Panc1 (cell line): ENCODE measurements around the gene SH3D19. TPM values are rescaled to one million over a fixed set of nuclear protein-coding genes. Genes with fewer than 3 reads are reported as not detected.

Source experiments
- ATAC-seq: fragments of 200-7000 bp; cut with Tn5 transposase; 2 replicates; pipeline ENCODE4 v1.9.1; 2020; ENCODE audit warnings: mild to moderate bottlenecking, moderate library complexity
- BruUV-seq: library from RNA; stranded (reverse); fragments of 400-500 nt; replicated peaks from 2 replicates; lab custom pipeline; 2021; lab: Mats Ljungman, UMichigan
- CTCF ChIA-PET: fragments of 300-600 bp; sonication (Branson Sonifier 250); formaldehyde crosslinking; loops from one replicate; lab custom pipeline; 2022; ENCODE audit warnings: antibody characterized with exemption; lab: Charles Lee
- POLR2A ChIA-PET: fragments of 300-600 bp; sonication (Branson Sonifier 250); formaldehyde crosslinking; loops from one replicate; lab custom pipeline; 2022; ENCODE audit warnings: antibody characterized with exemption; lab: Charles Lee
- DNase-seq: peaks from one replicate; pipeline ENCODE4 v3.0.0-alpha.2; 2010; ENCODE audit warnings: low read depth, low spot score
- H3K27ac ChIP-seq: 2 replicates; pipeline ENCODE4 v1.5.1; 2011; ENCODE audit warnings: mild to moderate bottlenecking, low read length, inconsistent platforms
- H3K27me3 ChIP-seq: fragments of 200-500 bp; sonication (Bioruptor generic); 2 replicates; pipeline ENCODE4 v1.6.0; 2014; ENCODE audit warnings: low read length, inconsistent platforms; ENCODE audit not compliant: control insufficient read depth, insufficient read depth
- H3K36me3 ChIP-seq: fragments of 200-500 bp; sonication (Bioruptor generic); 2 replicates; pipeline ENCODE4 v1.5.1; 2014; ENCODE audit warnings: inconsistent platforms, mild to moderate bottlenecking, low read length, moderate library complexity; ENCODE audit not compliant: control insufficient read depth, insufficient read depth
- H3K4me1 ChIP-seq: 2 replicates; pipeline ENCODE4 v1.5.1; 2011; ENCODE audit warnings: inconsistent platforms, mild to moderate bottlenecking, low read length, moderate library complexity; ENCODE audit not compliant: control insufficient read depth, insufficient read depth
- H3K4me3 ChIP-seq, 2 experiments: 2 replicates each; pipeline ENCODE4 v1.5.1; 2011 to 2012; ENCODE audit warnings: low read depth in 2 of 2, low read length in 2 of 2, mild to moderate bottlenecking in 2 of 2, inconsistent platforms in 1 of 2, moderate library complexity in 1 of 2
- H3K9me3 ChIP-seq: fragments of 200-500 bp; sonication (Bioruptor generic); 2 replicates; pipeline ENCODE4 v1.5.1; 2014; ENCODE audit warnings: low read depth, mild to moderate bottlenecking, inconsistent platforms, low read length, moderate library complexity; ENCODE audit not compliant: control insufficient read depth, insufficient read depth
- POLR2AphosphoS5 ChIP-seq: IDR thresholded peaks from 2 replicates; pipeline ENCODE4 v1.6.1; 2012; ENCODE audit warnings: mild to moderate bottlenecking, low read depth, low read length, moderate library complexity
- SIN3A ChIP-seq: IDR thresholded peaks from 2 replicates; pipeline ENCODE4 v1.6.1; 2012; ENCODE audit warnings: low read depth, mild to moderate bottlenecking, low read length, moderate library complexity, borderline replicate concordance; ENCODE audit not compliant: insufficient read depth
- TCF7L2 ChIP-seq: IDR thresholded peaks from 2 replicates; pipeline ENCODE4 v1.6.1; 2011; ENCODE audit warnings: mild to moderate bottlenecking, low read depth, low read length, inconsistent platforms
- in situ Hi-C: cut with HindIII; loops from 2 replicates; pipeline ENCODE4 v1.10.0; 2016; ENCODE audit warnings: low sequenced_read_pairs, low pct_unique_long_range_greater_than_20kb
- intact Hi-C: fragments of 100-400 bp; cut with micrococcal nuclease; formaldehyde crosslinking; loops from one replicate; pipeline ENCODE4 v1.10.0; 2022; ENCODE audit not compliant: unreplicated experiment
- total RNA-seq: library from RNA; stranded (reverse); gene quantifications from one replicate; pipeline ENCODE4 v1.2.1, GENCODE V29; 2021; ENCODE audit not compliant: unreplicated experiment
- TF ChIP-seq, protein P1 (sequence below), 2 experiments: IDR thresholded peaks; 2 replicates each; pipeline ENCODE4 v1.6.1; 2011 to 2012; ENCODE audit warnings: low read depth in 2 of 2, control low read depth in 1 of 2, low read length in 1 of 2, mild to moderate bottlenecking in 1 of 2, moderate library complexity in 1 of 2; ENCODE audit not compliant: insufficient read depth in 1 of 2
- TF ChIP-seq, protein P2 (sequence below): fragments of 450-650 bp; IDR thresholded peaks from 2 replicates; pipeline ENCODE4 v1.5.1; 2017; ENCODE audit warnings: mild to moderate bottlenecking

The SH3D19 gene
- total RNA-seq, 1 experiment from 2014 or later, result 19.8 TPM

DNA sequence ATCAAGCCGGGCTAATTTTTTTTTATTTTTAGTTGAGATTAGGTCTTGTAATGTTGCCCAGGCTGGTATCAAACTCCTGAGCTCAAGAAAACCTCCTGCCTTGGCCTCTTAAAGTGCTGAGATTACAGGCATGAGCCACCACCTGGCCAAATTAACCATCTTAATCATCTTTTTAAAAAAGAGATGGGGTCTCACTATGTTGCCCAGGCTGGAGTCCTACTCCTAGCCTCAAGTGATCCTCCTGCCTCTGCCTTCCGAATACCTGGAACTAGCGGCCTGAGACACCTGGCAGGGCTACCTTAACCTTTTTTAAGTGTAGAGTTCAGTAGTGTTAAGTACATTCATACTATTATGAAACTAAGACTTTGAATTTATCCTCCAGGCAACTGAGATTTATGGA is 227.6 kb downstream of the SH3D19 start:
- Histone ChIP-seq H3K4me1 (no peaks in the 10 kb centered on the region; the same call in 1 of the 2 replicates), H3K27ac (no peak overlapping the region), H3K27me3 (no peaks in the 10 kb centered on the region), H3K36me3 (peaks cover 18% of the 10 kb centered on the region), H3K9me3 (no peaks in the 10 kb centered on the region), H3K4me3 (no peak overlapping the region)
- no peak for DNase-seq
- ATAC-seq, result no peak
- POLR2A ChIA-PET, result no interaction called here
- intact Hi-C loops, result no loop called here
- TF ChIP-seq TCF7L2 (no peak), POLR2AphosphoS5 (no peak), SIN3A (no peak)
- TF ChIP-seq, protein P1, sequence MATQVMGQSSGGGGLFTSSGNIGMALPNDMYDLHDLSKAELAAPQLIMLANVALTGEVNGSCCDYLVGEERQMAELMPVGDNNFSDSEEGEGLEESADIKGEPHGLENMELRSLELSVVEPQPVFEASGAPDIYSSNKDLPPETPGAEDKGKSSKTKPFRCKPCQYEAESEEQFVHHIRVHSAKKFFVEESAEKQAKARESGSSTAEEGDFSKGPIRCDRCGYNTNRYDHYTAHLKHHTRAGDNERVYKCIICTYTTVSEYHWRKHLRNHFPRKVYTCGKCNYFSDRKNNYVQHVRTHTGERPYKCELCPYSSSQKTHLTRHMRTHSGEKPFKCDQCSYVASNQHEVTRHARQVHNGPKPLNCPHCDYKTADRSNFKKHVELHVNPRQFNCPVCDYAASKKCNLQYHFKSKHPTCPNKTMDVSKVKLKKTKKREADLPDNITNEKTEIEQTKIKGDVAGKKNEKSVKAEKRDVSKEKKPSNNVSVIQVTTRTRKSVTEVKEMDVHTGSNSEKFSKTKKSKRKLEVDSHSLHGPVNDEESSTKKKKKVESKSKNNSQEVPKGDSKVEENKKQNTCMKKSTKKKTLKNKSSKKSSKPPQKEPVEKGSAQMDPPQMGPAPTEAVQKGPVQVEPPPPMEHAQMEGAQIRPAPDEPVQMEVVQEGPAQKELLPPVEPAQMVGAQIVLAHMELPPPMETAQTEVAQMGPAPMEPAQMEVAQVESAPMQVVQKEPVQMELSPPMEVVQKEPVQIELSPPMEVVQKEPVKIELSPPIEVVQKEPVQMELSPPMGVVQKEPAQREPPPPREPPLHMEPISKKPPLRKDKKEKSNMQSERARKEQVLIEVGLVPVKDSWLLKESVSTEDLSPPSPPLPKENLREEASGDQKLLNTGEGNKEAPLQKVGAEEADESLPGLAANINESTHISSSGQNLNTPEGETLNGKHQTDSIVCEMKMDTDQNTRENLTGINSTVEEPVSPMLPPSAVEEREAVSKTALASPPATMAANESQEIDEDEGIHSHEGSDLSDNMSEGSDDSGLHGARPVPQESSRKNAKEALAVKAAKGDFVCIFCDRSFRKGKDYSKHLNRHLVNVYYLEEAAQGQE (IDR thresholded peaks at IDR 0.05; ENCODE audit: insufficient read depth in 1 of 2, low read depth in 2 of 2, low read length in 1 of 2), result no peak
- TF ChIP-seq, protein P2, sequence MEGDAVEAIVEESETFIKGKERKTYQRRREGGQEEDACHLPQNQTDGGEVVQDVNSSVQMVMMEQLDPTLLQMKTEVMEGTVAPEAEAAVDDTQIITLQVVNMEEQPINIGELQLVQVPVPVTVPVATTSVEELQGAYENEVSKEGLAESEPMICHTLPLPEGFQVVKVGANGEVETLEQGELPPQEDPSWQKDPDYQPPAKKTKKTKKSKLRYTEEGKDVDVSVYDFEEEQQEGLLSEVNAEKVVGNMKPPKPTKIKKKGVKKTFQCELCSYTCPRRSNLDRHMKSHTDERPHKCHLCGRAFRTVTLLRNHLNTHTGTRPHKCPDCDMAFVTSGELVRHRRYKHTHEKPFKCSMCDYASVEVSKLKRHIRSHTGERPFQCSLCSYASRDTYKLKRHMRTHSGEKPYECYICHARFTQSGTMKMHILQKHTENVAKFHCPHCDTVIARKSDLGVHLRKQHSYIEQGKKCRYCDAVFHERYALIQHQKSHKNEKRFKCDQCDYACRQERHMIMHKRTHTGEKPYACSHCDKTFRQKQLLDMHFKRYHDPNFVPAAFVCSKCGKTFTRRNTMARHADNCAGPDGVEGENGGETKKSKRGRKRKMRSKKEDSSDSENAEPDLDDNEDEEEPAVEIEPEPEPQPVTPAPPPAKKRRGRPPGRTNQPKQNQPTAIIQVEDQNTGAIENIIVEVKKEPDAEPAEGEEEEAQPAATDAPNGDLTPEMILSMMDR, result no peak
- in situ Hi-C loops, result no loop called here
- no TSS peak for BruUV-seq
- CTCF ChIA-PET, result no interaction called here

DNA sequence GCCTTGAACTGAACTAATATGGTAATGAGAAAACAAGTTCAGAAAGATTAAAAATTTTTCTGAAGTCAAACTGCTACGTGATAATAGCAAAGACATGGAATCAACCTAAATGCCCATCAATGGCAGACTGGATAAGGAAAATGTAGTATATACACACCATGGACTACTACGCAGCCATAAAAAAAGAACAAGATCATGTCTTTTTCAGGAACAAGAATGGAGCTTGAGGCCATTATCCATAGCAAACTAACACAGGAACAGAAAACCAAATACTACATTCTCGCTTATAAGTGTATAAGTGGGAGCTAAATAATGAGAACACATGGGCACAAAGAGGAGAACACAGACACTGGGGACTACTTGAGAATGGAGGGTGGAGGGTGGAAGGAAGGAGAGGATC is 230.3 kb downstream of the SH3D19 start:
- H3K27me3 ChIP-seq, result no peaks in the 10 kb centered on the region
- in situ Hi-C loops (no loop called here), intact Hi-C loops (no loop called here)
- H3K27ac ChIP-seq, result no peak overlapping the region
- TF ChIP-seq TCF7L2 (no peak), SIN3A (no peak), POLR2AphosphoS5 (no peak)
- TF ChIP-seq, protein P2, result no peak
- TF ChIP-seq, protein P1 (IDR thresholded peaks at IDR 0.05; ENCODE audit: insufficient read depth in 1 of 2, low read depth in 2 of 2, low read length in 1 of 2), result no peak
- H3K4me1 ChIP-seq, result no peaks in the 10 kb centered on the region
- no peak for ATAC-seq
- CTCF ChIA-PET, result no interaction called here
- no TSS peak for BruUV-seq
- H3K36me3 ChIP-seq, result peaks cover 4% of the 10 kb centered on the region; the same call in 1 of the 2 replicates
- DNase-seq, result no peak
- no peaks in the 10 kb centered on the region for H3K9me3 ChIP-seq
- POLR2A ChIA-PET, result interaction anchor here (0.6 kb wide), 1 partner anchor 228 kb away, joined by 4 read pairs; no protein-coding TSS in a partner anchor
- no peak overlapping the region for H3K4me3 ChIP-seq
